GM21526 (cell line): ENCODE results near the gene MLXIP.

Experiments
- ATAC-seq: cut with Tn5 transposase; IDR thresholded peaks from one replicate; pipeline ENCODE4 v1.9.1; 2021; ENCODE audit warnings: moderate library complexity; ENCODE audit not compliant: unreplicated experiment, low FRiP score

The MLXIP gene

DNA sequence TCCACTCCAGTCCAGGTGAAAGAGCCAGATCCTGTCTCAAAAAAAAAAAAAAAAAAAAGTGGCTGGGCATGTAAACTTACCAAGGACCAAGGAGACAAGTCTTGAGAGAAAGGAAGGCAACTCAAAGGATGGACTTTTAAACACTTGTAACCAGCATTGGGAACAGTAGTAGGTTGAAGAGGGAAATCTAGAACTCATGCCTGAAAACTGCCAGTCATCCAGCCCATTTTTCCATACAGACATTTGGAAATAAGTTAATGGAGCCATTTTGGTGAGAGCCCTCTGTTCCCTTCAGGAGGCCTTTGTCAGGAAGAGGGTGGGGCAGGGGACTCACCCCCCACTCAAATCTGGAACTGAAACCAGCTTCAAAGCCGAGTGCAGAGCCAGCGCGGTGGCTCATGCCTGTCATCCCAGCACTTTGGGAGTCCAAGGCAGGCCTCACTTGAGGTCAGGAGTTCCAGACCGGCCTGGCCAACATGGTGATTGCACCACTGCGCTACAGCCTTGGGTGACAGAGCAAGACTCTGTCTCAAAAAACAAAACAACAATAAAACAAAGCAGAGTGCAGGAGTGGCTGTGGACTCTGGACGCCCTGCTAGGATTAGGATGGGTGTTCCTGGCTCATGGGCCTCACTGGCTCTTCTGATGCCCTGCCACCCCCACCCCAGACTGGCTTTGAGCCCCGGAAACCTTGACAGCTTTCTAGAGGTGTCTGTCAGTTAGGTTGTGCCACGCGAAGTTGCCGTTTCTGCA is 1.6 kb upstream of the MLXIP start:
- no peak for ATAC-seq

DNA sequence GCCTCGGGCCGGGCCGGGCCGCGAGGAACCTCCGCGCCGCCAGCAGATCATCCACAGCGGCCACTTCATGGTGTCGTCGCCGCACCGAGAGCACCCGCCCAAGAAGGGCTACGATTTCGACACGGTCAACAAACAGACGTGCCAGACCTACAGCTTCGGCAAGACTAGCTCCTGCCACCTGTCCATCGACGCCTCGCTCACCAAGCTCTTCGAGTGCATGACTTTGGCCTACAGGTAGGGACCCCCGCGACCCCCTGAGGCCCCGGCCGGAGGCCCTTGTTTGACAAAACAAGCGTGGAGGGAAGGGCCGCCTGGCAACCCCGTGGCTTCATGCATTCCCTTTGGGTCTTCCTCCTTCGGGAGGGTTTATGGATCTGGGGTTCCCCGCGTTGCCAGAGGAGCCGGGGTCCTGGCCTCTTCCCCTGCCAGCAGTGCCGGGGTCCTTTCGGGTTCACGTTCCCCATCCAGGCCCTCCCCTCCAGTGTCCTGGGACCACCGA is 526 bp downstream of the MLXIP start:
- no peak for ATAC-seq

DNA sequence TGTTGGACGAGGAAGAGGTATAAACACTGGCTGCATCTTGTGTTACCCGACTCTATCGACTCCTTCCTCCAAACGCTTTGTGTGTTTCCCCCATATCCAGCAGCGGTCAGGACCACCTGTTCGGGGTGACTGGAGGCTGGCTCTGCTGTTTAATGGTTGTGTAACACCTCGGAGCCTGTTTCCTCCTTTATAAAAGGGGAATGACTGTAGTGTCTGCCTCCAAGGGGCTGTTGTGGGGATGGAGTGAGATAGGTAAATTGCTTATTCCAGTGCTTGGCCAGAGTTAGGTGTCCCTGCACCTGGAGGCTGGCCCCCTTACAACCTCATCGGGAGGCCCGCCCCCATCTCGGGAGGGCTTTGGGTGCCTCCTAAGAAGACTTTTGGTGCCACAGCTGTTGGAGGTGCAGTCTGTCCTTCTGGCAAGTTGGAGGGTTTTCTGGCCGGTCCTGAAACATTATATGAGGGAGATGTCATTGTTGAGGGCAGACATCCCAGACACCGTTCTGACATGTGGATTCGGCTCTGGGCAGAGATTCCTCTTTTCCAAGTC is 1.1 kb downstream of the MLXIP start:
- ATAC-seq = no peak

DNA sequence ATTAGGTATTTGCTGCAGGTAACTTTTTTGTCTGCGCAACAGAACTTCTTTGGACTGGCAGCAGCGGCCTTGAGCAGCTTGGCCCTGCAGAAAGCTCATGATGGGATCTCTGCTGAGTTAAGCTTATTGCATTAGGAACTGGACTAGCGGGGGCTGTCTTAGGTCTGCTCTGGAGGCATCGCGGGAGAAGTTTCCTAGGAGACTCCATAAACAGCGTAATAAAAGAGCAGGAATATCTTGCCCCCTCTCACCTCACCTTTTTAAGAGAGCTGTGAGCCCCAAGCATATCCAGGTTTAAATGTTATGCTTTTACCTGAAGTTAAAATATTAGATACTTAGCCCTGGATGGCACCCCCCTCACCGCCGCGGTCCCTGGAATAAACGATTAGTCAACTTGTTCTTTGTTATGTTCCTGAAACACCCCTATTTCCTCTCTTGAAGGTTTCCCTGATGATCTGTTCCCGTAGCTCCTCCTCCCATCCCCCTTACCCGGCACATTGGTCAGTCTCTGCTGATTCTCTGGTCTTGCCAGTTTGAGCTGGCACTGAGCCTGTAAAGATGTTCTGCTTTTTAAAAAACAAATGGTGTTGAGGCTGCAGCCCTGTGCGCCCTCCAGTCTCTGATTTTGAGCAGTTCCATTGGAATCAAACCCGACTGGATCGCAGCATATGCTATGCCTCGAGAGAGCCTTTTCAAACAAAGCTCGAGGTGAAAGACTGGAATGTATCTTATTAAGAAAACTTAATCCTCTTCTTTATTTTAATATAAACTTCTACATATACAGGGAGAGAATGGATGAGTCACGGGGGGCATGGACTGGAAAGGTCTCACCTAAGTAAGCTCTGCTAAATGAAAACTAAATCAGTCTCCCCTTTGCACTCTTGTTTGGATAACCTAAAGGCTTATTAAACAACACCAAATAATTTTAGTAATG is 1.9 kb downstream of the MLXIP start:
- no peak for ATAC-seq

DNA sequence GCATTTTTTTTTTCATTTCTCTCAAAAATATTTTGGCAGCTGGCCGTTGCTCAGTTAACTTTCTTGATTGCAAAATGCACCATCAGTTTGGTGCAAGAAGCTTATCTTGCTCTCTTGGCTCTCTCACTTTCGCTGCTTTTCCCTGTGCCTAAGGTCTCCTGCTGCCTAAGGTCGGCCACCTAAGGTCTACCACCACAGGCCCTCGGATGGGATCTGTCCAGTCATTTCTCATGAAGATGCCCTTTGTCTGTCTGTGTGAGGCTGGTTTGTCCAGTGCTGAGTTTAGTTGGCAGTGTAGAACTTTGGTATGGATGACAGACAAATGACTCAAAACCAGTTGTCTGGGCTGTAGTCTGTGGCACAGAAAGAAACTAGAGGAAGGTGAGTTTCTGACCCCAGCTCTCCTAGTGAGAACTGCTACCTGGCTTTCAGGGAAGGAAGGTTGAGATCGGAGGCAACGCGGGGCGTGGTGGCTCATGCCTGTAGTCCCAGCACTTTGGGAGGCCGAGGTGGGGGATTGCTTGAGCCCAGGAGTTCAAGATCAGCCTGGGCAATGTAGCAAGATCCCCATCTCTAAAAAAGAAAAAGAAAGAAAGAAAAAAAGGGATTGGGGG is 2.6 kb downstream of the MLXIP start:
- no peak for ATAC-seq

DNA sequence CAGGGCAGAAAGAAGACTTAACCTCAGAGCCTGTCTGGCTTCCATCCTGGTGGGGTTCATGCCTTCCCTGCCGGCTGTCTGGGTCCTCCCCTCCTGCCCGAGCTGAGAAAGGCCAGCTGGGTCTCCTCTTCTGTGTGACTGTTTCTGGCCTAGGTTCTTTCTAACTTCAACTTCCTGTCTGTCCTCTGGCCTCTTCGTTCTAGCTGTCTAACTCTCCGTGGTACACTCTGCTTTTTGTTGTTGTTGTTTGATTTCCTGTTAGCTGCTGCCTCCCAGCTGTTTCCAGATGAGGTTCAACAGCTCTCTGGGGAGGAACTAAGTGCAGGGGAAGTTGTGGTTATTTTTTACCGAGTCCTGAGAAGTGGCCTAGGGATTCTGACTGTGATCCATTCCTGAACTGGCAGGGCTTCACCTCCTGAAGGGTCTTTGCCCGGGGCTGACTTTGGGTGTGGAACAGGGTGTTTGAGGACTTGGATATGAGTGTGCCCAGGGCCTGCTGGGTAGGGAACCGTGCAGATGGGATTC is 3.2 kb downstream of the MLXIP start:
- no peak for ATAC-seq

DNA sequence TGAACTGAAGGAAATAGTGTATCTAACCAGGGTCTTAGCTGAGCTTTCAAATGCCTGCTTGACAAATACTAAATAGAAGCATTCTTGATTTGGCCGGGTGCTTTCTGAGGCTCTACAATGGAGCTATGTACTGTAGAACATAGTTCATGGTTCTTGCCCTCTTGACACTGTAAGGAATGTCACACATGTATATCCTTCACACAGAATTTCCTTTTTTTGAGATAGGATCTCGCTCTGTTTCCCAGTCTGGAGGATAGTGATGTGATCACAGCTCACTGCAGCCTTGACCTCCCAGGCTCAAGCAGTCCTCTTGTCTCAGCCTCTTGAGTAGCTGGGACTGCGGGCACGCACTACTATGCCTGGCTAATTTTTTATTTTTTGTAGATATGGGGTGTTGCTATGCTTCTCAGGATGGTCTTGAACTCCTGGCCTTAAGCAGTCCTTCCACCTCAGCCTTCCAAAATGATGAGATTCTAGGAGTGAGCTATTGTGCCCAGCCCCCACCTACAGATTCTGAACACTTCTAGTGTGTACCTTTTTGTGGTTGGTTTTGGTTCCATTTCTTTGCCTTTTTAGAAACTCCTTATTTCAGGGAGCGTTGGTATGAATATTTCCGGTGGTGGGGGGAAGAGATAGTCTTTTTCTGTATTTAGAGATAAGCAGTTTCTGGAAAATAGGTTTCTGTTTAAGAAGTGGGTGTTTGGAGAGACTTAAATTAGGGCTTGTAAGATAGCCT is 4.2 kb downstream of the MLXIP start:
- ATAC-seq = no peak

DNA sequence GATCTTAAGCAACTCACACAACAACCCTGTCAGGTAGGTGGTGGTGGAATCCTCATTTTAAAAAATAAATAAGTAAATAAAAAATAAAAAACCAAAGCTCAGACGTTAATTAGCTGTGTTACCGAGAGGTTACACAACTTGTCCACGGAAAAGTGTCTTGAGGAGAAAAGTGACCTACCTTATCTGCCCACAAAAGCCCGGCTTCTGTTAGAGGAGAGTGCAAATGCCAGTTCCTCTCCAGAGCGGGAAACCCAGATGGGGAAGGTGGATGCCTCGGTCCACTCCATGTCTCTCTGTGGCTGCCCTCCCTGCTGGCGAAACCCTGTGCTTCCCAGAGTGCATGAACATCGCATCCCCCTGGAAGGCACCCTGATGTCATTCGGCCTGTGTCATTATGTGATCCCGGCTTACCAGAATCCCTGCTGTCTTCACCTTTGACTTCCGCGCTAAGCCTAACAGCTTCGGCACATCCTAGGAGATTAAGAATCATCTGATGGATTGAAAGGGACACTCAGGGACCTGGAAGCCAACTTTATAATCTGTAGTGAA is 6.4 kb downstream of the MLXIP start:
- no peak for ATAC-seq

DNA sequence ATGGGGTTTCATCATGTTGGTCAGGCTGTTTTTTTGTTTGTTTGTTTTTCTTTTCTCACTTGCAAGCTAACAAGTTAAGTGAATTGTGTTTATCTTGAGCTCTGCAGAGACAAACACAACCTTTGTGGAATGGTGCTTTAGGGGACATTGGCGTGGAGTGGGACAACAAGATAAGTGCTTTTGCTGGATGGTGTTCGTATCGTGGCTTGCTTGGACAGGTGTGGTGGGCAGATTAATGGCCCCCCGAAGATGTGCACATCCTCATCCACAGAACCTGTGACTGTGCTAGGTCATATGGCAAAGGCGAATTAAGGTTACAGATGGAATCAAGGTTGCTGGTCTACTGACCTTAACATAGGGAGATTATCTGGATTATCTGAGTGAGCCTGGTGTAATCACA is 7.0 kb downstream of the MLXIP start:
- ATAC-seq = no peak

DNA sequence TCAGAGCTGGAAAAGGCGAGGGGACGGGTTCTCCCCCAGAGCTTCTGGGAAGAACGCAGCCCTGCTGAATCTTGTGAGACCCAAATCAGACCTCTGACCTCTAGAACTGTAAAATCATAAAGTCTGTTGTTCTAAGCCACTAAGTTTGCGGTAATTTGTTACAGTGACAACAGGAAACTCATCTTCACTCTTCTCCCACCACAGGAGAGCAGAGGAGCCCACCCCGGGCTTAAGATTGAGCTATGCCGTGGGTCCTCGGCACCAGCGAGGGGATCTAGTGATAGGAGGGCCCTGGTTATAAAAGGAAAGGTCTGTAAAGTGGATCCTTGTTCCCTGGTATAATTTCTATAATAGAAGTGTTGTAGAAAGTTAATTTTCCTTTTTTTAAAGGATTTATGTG is 7.6 kb downstream of the MLXIP start:
- ATAC-seq = no peak

DNA sequence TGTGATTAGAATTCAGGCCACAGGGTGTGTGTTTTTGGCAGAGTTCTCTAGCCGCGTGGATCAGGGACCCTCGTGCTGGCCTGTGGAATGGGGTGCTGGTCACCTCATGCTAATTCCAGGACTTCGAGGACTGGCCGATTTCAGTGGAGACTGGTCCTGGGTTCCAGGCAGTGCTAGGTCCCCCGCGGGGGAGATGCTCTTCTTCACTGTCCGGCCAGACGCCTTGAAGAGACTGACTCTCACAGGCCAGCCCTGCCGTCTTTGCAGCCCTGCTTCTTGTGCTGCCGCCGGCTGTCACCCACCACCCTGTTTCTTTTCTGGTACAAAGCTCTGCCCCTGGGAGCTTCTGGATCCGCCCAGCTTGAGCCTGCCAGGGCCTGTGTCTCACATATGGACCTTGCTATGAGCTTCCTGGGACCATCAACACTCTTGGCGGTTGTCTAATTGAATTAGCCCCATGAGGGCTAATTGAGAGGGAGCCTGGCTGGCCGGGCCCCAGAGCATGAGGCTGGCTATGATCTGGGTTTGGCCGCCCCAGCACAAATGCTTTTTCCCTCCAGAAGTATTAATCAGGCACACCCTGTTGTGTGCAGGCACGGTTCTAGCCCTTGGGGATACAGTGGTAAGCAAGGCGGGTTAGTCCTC is 8.2 kb downstream of the MLXIP start:
- no peak for ATAC-seq

DNA sequence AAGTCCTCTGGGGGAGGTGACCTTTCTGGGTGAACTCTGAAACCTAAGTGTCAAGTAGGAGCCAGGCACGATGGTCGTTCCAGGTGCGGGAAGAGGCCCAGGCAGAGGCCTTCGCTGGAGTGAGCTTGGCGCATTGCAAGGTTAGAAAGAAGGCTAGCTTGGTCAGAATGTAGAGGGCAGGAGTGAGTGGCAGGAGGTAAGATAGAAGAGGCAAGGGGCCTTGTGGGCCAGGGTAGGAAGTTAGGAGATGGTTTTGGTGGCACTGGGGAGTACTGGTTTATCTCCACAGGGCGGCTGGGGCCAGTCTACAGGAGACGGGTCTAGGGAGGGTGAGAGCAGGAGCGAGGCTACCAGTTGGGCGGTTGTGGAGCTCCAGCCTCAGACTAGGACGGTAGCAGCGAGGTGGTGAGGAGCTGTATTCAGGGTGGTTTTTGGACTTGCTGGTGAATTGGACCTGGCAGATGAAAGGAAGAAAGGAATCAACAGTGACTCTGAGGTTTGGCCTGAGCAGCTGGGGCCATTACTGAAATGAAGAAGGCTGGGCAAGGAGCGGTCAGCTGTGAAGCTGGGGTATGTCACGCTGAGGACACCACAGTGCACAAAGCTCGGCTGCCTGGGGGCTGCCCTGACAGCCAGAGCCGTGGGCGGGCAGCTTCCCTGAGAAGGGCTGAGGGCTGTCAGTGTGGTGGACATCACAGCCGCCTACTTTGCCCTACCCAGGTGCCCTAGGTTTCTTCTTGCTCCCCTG is 9.0 kb downstream of the MLXIP start:
- ATAC-seq = no peak

DNA sequence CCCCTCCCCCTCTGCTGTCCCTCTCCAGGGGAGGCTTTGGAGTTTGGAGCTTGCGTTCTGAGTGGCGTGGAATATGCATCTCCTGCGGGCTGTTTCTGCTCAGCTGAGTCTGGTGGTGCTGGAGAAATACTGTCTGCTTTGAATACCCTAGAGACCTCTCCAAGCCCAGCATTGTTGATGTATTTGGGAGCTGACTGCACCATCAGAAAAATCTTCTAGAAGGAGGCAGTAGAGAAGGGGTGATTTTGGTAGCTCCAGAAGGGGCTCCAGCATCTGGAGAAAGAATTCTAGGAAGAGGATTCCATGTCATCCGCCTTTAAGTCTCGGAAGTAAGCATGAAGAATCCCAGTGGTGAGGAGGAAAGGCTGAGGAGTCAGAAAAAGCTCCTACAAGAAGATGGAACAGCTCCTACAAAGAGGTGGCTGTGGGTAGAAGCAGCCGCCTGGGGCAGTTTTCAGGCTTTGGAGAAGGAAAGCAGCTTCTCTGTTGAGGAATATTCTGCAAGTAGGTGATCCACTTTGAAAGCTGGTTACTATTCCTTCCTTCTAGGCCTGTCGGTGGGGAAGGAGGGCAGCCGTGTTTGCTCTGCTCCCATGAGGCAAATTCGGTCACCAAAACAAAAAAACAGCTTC is 9.7 kb downstream of the MLXIP start:
- ATAC-seq = no peak

DNA sequence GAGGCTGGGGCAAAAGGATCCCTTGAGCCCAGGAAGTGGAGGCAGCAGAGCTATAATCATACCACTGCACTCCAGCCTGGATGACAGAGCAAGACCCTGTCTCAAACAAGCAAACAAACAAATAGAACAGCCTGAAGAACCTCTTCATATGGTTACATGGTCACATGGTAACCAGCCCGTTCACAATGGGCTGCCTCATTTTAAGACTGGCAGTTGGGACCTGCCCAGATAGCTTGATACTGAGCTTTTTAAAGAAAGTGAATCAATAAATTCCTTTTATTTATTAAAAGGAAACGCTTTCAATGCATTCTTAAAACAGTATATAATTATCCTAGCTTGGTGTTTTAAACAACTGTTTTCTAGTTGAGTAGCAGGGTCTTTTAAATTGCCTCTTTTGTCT is 10.5 kb downstream of the MLXIP start:
- ATAC-seq = no peak

DNA sequence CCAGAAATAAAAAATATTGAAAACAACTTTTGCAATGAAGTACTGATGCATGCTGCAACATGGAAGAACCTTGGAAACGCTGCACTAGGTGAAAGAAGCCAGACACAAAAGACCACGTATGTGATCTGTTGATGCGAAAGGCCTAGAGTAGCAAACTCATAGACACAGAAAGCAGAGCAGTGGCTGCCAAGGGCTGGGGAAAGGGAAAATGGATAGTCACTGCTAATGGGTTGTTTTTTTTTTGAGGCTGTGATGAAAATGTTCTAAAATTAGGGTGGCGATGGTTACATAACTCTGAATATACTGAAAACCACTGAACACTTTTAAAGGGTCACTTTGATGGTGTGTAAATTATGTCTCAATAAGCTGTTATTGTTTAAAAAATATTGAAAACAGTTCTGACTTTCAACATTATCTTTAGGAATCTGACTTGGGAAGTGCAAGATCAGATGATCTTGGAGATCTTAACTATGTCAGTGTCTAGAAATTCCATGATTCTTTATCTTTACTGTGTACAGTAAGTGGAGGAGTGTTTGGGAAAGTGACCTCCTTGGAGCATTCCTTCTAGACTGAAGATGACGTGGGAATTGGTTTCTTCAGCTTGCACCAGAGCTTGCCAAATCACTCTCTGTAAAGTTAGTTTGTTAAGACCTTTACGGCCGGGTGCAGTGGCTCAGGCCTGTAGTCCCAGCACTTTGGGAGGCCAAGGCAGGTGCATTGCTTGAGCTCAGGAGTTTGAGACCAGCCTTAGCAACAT is 12.4 kb downstream of the MLXIP start:
- no peak for ATAC-seq

DNA sequence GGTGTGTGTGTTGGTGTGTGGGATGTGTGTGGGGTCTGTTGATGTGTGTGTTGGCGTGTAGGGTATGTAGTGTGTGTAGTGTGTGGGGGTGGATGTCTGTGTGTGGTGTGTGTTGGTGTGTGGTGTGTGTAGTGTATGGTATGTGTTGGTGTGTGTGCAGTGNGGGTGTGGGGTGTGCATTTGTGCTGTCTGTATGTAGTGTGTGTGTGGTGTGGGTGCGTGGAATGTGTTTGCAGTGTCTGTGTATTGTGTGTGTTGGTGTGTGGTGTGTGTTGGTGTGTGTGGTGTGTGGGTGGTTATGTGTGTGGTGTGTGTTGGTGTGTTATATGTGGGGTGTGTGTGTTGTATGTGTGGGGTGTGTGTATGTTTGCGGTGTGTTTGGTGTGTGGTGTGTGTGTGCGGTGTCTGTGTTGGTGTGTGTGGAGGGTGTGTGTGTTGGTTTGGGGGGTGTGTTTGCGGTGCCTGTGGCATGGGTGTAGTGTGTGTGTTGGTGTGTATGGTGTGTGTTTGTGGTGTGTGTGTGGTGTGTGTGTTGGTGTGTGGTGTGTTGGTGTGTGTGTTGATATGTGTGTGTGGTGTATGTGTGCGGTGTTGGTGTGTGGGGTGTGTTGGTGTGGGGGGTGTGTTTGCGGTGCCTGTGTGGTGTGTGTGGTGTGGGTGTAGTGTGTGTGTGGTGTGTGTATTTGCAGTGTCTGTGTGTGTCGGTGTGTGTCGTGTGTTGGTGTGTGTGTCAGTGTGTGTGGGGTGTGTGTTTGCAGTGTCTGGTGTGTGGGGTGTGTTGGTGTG is 14.7 kb downstream of the MLXIP start:
- ATAC-seq = no peak
